OCI-LY3 (cell line): Measurements from ENCODE around the gene OTOL1.

ENCODE experiments used
- CTCF ChIP-seq: fragments of 200-600, 300-600 bp; sonication (generic); IDR thresholded peaks from 2 replicates; pipeline ENCODE4 v1.5.1; 2014; ENCODE audit warnings: antibody characterized with exemption, low read length, low read depth
- EZH2phosphoT487 ChIP-seq: fragments of 200-600 bp; shearing (Covaris generic); IDR thresholded peaks from 2 replicates; pipeline ENCODE4 v1.6.1; 2018; ENCODE audit warnings: antibody characterized with exemption, mixed run types, low read depth

GRCh38 chr3:161548301-161548700, 51.7 kb downstream of the OTOL1 start:
- TF ChIP-seq CTCF (no peak), EZH2phosphoT487 (no peak)
